H1 (cell line): Measurements from ENCODE around the gene JAKMIP1. TPM values are rescaled to one million over a fixed set of nuclear protein-coding genes. Genes with fewer than 3 reads are reported as not detected.

Experiments
- CTCF ChIA-PET: fragments of 300-600 bp; sonication (Branson Sonifier 250); formaldehyde crosslinking; loops from one replicate; lab custom pipeline; 2021; ENCODE audit not compliant: partially characterized antibody; lab: Charles Lee
- POLR2A ChIA-PET: fragments of 300-600 bp; sonication (Branson Sonifier 250); formaldehyde crosslinking; loops from one replicate; lab custom pipeline; 2021; ENCODE audit warnings: inconsistent platforms; ENCODE audit not compliant: partially characterized antibody; lab: Charles Lee
- DNase-seq, 2 experiments: peaks; one replicate each; pipeline versions ENCODE4 v3.0.0 to v3.0.0-alpha.2; 2010 to 2022; ENCODE audit warnings: low spot score in 2 of 2, low read depth in 1 of 2, mixed read lengths in 1 of 2
- FAIRE-seq: peaks from 2 replicates; lab custom pipeline; 2011; peaks lifted over from hg19 to GRCh38; lab: Jason Lieb, UNC
- H2AFZ ChIP-seq: 2 replicates; pipeline ENCODE4 v1.8.1; 2012; ENCODE audit warnings: low read length, inconsistent platforms
- H2AK5ac ChIP-seq: 2 replicates; pipeline ENCODE4 v1.6.1; 2013; ENCODE audit warnings: low read depth, low read length
- H2BK120ac ChIP-seq: replicated peaks from 2 replicates; pipeline ENCODE3; 2013; ENCODE audit warnings: low read depth, low read length, inconsistent platforms
- H2BK12ac ChIP-seq: 2 replicates; pipeline ENCODE4 v1.6.1; 2013; ENCODE audit warnings: low read depth, low read length
- H2BK15ac ChIP-seq: 2 replicates; pipeline ENCODE4 v1.6.1; 2013; ENCODE audit warnings: low read length
- H2BK20ac ChIP-seq: 2 replicates; pipeline ENCODE4 v1.6.1; 2013; ENCODE audit warnings: low read length
- H2BK5ac ChIP-seq: 2 replicates; pipeline ENCODE4 v1.6.1; 2013; ENCODE audit warnings: low read depth, low read length
- H3K14ac ChIP-seq: 2 replicates; pipeline ENCODE4 v1.6.1; 2013; ENCODE audit warnings: inconsistent platforms; ENCODE audit not compliant: insufficient read length
- H3K18ac ChIP-seq: 2 replicates; pipeline ENCODE4 v1.6.1; 2013; ENCODE audit warnings: low read length; ENCODE audit errors: extremely low read depth
- H3K23ac ChIP-seq: 2 replicates; pipeline ENCODE4 v1.6.1; 2013; ENCODE audit warnings: inconsistent platforms; ENCODE audit not compliant: insufficient read length
- H3K23me2 ChIP-seq: 2 replicates; pipeline ENCODE4 v1.6.1; 2013; ENCODE audit warnings: low read depth, low read length
- H3K27ac ChIP-seq: 2 replicates; pipeline ENCODE4 v1.6.1; 2011; ENCODE audit warnings: low read depth, low read length, inconsistent platforms
- H3K27me3 ChIP-seq, 4 experiments: replicated peaks in 1 of 4; 1 replicate in 1 of 4; 2 replicates in 3 of 4; pipeline versions ENCODE4 v1.6.1 to v1.8.1; 2011 to 2013; ENCODE audit warnings: low read length in 3 of 4, mild to moderate bottlenecking in 3 of 4, inconsistent platforms in 2 of 4, mixed read lengths in 2 of 4, moderate library complexity in 1 of 4; ENCODE audit not compliant: control insufficient read depth in 3 of 4, insufficient read depth in 3 of 4; ENCODE audit errors: extremely low read depth in 1 of 4
- H3K36me3 ChIP-seq, 4 experiments: 2 replicates each; pipeline versions ENCODE4 v1.6.1 to v1.8.1; 2011 to 2013; ENCODE audit warnings: mild to moderate bottlenecking in 4 of 4, low read length in 3 of 4, moderate library complexity in 2 of 4, control low read depth in 1 of 4, inconsistent platforms in 1 of 4; ENCODE audit not compliant: insufficient read depth in 4 of 4, control insufficient read depth in 2 of 4
- H3K4ac ChIP-seq: replicated peaks from 2 replicates; pipeline ENCODE3; 2013; ENCODE audit warnings: low read length, low read depth, mixed read lengths, inconsistent platforms; ENCODE audit not compliant: insufficient read length
- H3K4me1 ChIP-seq, 4 experiments: replicated peaks in 1 of 4; 1 replicate in 1 of 4; 2 replicates in 3 of 4; pipeline versions ENCODE4 v1.6.1 to v1.8.1; 2011 to 2013; ENCODE audit warnings: low read length in 3 of 4, inconsistent platforms in 2 of 4, mixed read lengths in 1 of 4; ENCODE audit not compliant: insufficient read depth in 4 of 4, control insufficient read depth in 3 of 4
- H3K4me2 ChIP-seq, 2 experiments: 2 replicates each; pipeline versions ENCODE4 v1.6.1 to v1.8.1; 2011 to 2013; ENCODE audit warnings: low read depth in 2 of 2, low read length in 2 of 2, control low read depth in 1 of 2, inconsistent platforms in 1 of 2, mild to moderate bottlenecking in 1 of 2; ENCODE audit not compliant: insufficient read depth in 1 of 2
- H3K4me3 ChIP-seq, 4 experiments: fragments of 200-600, 300-600 bp in 1 of 4; sonication (generic), shearing (Covaris generic), sonication (Bioruptor Twin) in 1 of 4; 2 replicates each; pipeline versions ENCODE4 v1.5.1 to v1.8.1; 2011 to 2016; ENCODE audit warnings: low read length in 4 of 4, low read depth in 3 of 4, control low read depth in 2 of 4, inconsistent platforms in 2 of 4, mild to moderate bottlenecking in 2 of 4, mixed read lengths in 1 of 4, moderate library complexity in 1 of 4; ENCODE audit not compliant: insufficient read depth in 2 of 4; ENCODE audit errors: extremely low read depth in 1 of 4
- H3K56ac ChIP-seq: replicated peaks from 2 replicates; pipeline ENCODE3; 2013; ENCODE audit warnings: low read depth, mild to moderate bottlenecking, mixed read lengths, low read length, inconsistent platforms; ENCODE audit not compliant: insufficient read length
- H3K79me1 ChIP-seq: 2 replicates; pipeline ENCODE4 v1.6.1; 2013; ENCODE audit warnings: low read depth, low read length, control low read depth
- H3K79me2 ChIP-seq, 2 experiments: 2 replicates each; pipeline versions ENCODE4 v1.6.1 to v1.8.1; 2012 to 2013; ENCODE audit warnings: low read length in 2 of 2, mild to moderate bottlenecking in 2 of 2, inconsistent platforms in 1 of 2; ENCODE audit not compliant: insufficient read depth in 2 of 2, control insufficient read depth in 1 of 2
- H3K9ac ChIP-seq, 4 experiments: replicated peaks in 1 of 4; 1 replicate in 1 of 4; 2 replicates in 3 of 4; pipeline versions ENCODE4 v1.6.1 to v1.8.1; 2011 to 2013; ENCODE audit warnings: low read depth in 3 of 4, low read length in 3 of 4, control low read depth in 2 of 4, mild to moderate bottlenecking in 2 of 4, moderate library complexity in 2 of 4, inconsistent platforms in 1 of 4; ENCODE audit errors: extremely low read depth in 1 of 4
- H3K9me3 ChIP-seq, 2 experiments: 2 replicates each; pipeline versions ENCODE4 v1.6.1 to v1.8.1; 2012 to 2013; ENCODE audit warnings: mild to moderate bottlenecking in 2 of 2, moderate library complexity in 2 of 2, control low read depth in 1 of 2, inconsistent platforms in 1 of 2, low read depth in 1 of 2, low read length in 1 of 2, mixed read lengths in 1 of 2; ENCODE audit not compliant: insufficient read depth in 2 of 2
- H4K20me1 ChIP-seq, 2 experiments: replicated peaks in 1 of 2; 2 replicates each; pipeline versions ENCODE3 to v1.8.1; 2011 to 2013; ENCODE audit warnings: inconsistent platforms in 2 of 2, low read length in 2 of 2, mild to moderate bottlenecking in 1 of 2; ENCODE audit not compliant: insufficient read depth in 2 of 2, control insufficient read depth in 1 of 2
- H4K5ac ChIP-seq: 2 replicates; pipeline ENCODE4 v1.6.1; 2013; ENCODE audit warnings: low read length, low read depth, mixed read lengths, inconsistent platforms; ENCODE audit not compliant: insufficient read length
- H4K8ac ChIP-seq: 2 replicates; pipeline ENCODE4 v1.8.0; 2013; ENCODE audit warnings: mild to moderate bottlenecking, moderate library complexity, low read length, inconsistent platforms; ENCODE audit not compliant: insufficient read depth; ENCODE audit errors: extremely low read depth
- H4K91ac ChIP-seq: replicated peaks from 2 replicates; pipeline ENCODE3; 2013; ENCODE audit warnings: low read length, mixed read lengths, inconsistent platforms; ENCODE audit not compliant: insufficient read length
- ATF3 ChIP-seq: IDR thresholded peaks from 2 replicates; pipeline ENCODE4 v1.6.1; 2011; ENCODE audit warnings: low read depth, mild to moderate bottlenecking, low read length; ENCODE audit not compliant: insufficient read depth
- BACH1 ChIP-seq: IDR thresholded peaks from 2 replicates; pipeline ENCODE4 v1.6.1; 2012; ENCODE audit warnings: low read length, improper control_type of control experiment
- BRCA1 ChIP-seq: IDR thresholded peaks from 2 replicates; pipeline ENCODE4 v1.6.1; 2012; ENCODE audit warnings: low read depth, low read length, improper control_type of control experiment
- CREB1 ChIP-seq: IDR thresholded peaks from 2 replicates; pipeline ENCODE4 v1.6.1; 2012; ENCODE audit warnings: inconsistent platforms
- EGR1 ChIP-seq: IDR thresholded peaks from 2 replicates; pipeline ENCODE4 v1.6.1; 2011; ENCODE audit warnings: low read depth, low read length, borderline replicate concordance
- KDM5A ChIP-seq: fragments of 200-600 bp; IDR thresholded peaks from 2 replicates; pipeline ENCODE4 v1.7.1; 2012; ENCODE audit warnings: mild to moderate bottlenecking, low read length, inconsistent platforms, mixed read lengths
- RBBP5 ChIP-seq: IDR thresholded peaks from 2 replicates; pipeline ENCODE4 v1.7.1; 2012; ENCODE audit warnings: low read depth, mild to moderate bottlenecking, inconsistent platforms, low read length, moderate library complexity, borderline replicate concordance
- SAP30 ChIP-seq: fragments of 300-600 bp; sonication (generic); IDR thresholded peaks from 2 replicates; pipeline ENCODE4 v1.7.1; 2012; ENCODE audit warnings: low read length, moderate library complexity, mild to moderate bottlenecking, inconsistent platforms; ENCODE audit not compliant: insufficient read depth, insufficient replicate concordance
- SIRT6 ChIP-seq: IDR thresholded peaks from one replicate; pipeline ENCODE4 v1.7.1; 2012; ENCODE audit warnings: low read length, inconsistent platforms
- TBP ChIP-seq: IDR thresholded peaks from 2 replicates; pipeline ENCODE4 v1.6.1; 2011; ENCODE audit warnings: low read depth, low read length, improper control_type of control experiment
- TEAD4 ChIP-seq: IDR thresholded peaks from 2 replicates; pipeline ENCODE4 v1.6.1; 2012; ENCODE audit warnings: low read depth, low read length, inconsistent platforms, mixed read lengths
- ZNF274 ChIP-seq: IDR thresholded peaks from 2 replicates; pipeline ENCODE4 v1.7.0; 2012; ENCODE audit warnings: low read length, borderline replicate concordance; ENCODE audit errors: extremely low read depth
- WGBS, 2 experiments: shearing (Covaris generic) in 1 of 2; methylation state at CpG; one replicate each; pipeline versions ENCODE4 v1.1.6 to v1.1.7; 2013 to 2015; ENCODE audit warnings: low lambda C conversion rate in 2 of 2, mixed read lengths in 2 of 2, inconsistent platforms in 1 of 2, low coverage in 1 of 2, missing lambda C conversion rate in 1 of 2; ENCODE audit not compliant: insufficient replicate concordance in 2 of 2, insufficient coverage in 1 of 2, insufficient read length in 1 of 2; ENCODE audit errors: extremely low coverage in 1 of 2, missing lambda C conversion rate in 1 of 2; 5-methylcytosine and 5-hydroxymethylcytosine counted together
- polyA plus RNA-seq, 7 experiments: library from polyadenylated mRNA; depleted of rRNA in 3 of 7; stranded (reverse) in 5 of 7; unstranded in 2 of 7; fragments of >200 nt in 5 of 7; fragments of 200-250 nt in 2 of 7; gene quantifications; 1 replicate in 5 of 7; 2 replicates in 1 of 7; 4 replicates in 1 of 7; pipeline versions ENCODE4 v1.2.1 to v1.2.3, GENCODE V29; 2011 to 2013; ENCODE audit warnings: missing spikeins in 2 of 7, mixed read lengths in 2 of 7
- total RNA-seq: library from RNA; stranded (reverse); fragmentation: NEBNext Ultra II Directional; extraction: Animal tissue kit (Norgen Biotek cat#: 25700); gene quantifications from 2 replicates; pipeline ENCODE4 v1.2.1, GENCODE V29; 2021

JAKMIP1 gene
- total and polyA plus RNA-seq, 2 of the 8 experiments (the other 6 are each of a cell fraction or from before 2014, with no cell fraction given): 2.5 to 4.4 TPM

- peak overlapping the region; percentile 56; the same call in 1 of the 2 replicates for H2AK5ac ChIP-seq
- no peaks in the 10 kb centered on the region; a peak in 2 of 7 replicates for H3K27me3 ChIP-seq
- H2BK5ac ChIP-seq: peak overlapping the region; percentile 20; the same call in 1 of the 2 replicates
- POLR2A ChIA-PET: interaction anchor here (0.6 kb wide), 1 partner anchor 464 kb away, joined by 3 read pairs; no protein-coding TSS in a partner anchor
- peaks cover 11 to 31% (median 20%) of the 10 kb centered on the region in 4 experiments for H3K4me1 ChIP-seq
- peak overlapping the region; percentile 88; the same call in 1 of the 2 replicates for H2BK15ac ChIP-seq
- H2BK20ac ChIP-seq: 0 out of 2 replicates have a peak overlapping the region, but pooled peaks have one; percentile 97
- H3K18ac ChIP-seq: peak overlapping the region; percentile 73; the same call in 1 of the 2 replicates
- CTCF ChIA-PET: interaction anchor here (0.6 to 1.6 kb wide), 2 partner anchors 17 to 118 kb away, joined by 4 to 7 read pairs; no protein-coding TSS in a partner anchor
- H3K23ac ChIP-seq: no peak overlapping the region
- no peak overlapping the region for H3K56ac ChIP-seq
- H4K91ac ChIP-seq: no peak overlapping the region
- H3K9ac ChIP-seq: no peak overlapping the region
- FAIRE-seq (no peak), DNase-seq (no peak)
- H3K79me2 ChIP-seq: no peaks in the 10 kb centered on the region
- WGBS, 2 experiments: 52% methylated on average over 15 of the region's 15 CpGs; no CpG with 5 or more reads in 1 of the 2 experiments
- H3K79me1 ChIP-seq: no peaks in the 10 kb centered on the region; the same call in 1 of the 2 replicates
- no peak overlapping the region for H2AFZ ChIP-seq
- H2BK120ac ChIP-seq: peak overlapping the region; percentile 68
- no peaks in the 10 kb centered on the region for H4K20me1 ChIP-seq
- 0 out of 2 replicates have a peak overlapping the region, but pooled peaks have one; percentile 43 for H2BK12ac ChIP-seq
- H3K23me2 ChIP-seq: no peaks in the 10 kb centered on the region
- H3K36me3 ChIP-seq: no peaks in the 10 kb centered on the region
- H4K8ac ChIP-seq: no peak overlapping the region
- no peak overlapping the region for H3K27ac ChIP-seq
- no peak overlapping the region for H3K4me3 ChIP-seq
- H3K4ac ChIP-seq: peak overlapping the region; percentile 74
- peak overlapping the region; percentile 7 to 18; a peak in 3 of 4 replicates for H3K4me2 ChIP-seq
- H3K14ac ChIP-seq: peak overlapping the region; percentile 58
- H4K5ac ChIP-seq: no peak overlapping the region
- H3K9me3 ChIP-seq: no peaks in the 10 kb centered on the region
- TF ChIP-seq TEAD4: no peak
- no peak for TF ChIP-seq BACH1
- no peak for TF ChIP-seq ZNF274
- TF ChIP-seq SIRT6: no peak
- no peak for TF ChIP-seq RBBP5
- no peak for TF ChIP-seq KDM5A
- TF ChIP-seq SAP30: no peak
- TF ChIP-seq EGR1: no peak
- TF ChIP-seq CREB1: no peak
- TF ChIP-seq TBP: no peak
- no peak for TF ChIP-seq ATF3
- no peak for TF ChIP-seq BRCA1
These were observed 83.6 kb downstream of the JAKMIP1 start for GRCh38 chr4:6116696-6117285.
